ENCODE measurements around the gene UROC1. TPM values are rescaled to one million over a fixed set of nuclear protein-coding genes. Genes with fewer than 3 reads are reported as not detected.

Gene UROC1
- total and polyA plus RNA-seq, 2 of the 13 experiments (the other 11 are each of a cell fraction or from before 2014, with no cell fraction given): 0.71 to 1.3 TPM

GRCh38 chr3:126476166-126477060, 41.2 kb downstream of the UROC1 start:
- H3K27me3 ChIP-seq (ENCODE audit: control insufficient read depth in 1 of 2, insufficient read depth in 2 of 2, low read length in 2 of 2): no peaks in the 10 kb centered on the region; a peak in 1 of 5 replicates
- peaks cover 35% of the 10 kb centered on the region for H3K79me2 ChIP-seq (ENCODE audit: insufficient read depth, low read length)
- peak overlapping the region; percentile 78 to 87 (median 80) for H3K4me3 ChIP-seq (replicated peaks in 1 of 3; ENCODE audit: insufficient read depth in 1 of 3, low read depth in 2 of 3, low read length in 3 of 3)
- TSS peak; percentile 94 for BruUV-seq (replicated peaks)
- FAIRE-seq: no peak
- peak overlapping the region; percentile 19 for H2AFZ ChIP-seq (ENCODE audit: low read length)
- no peak for DNase-seq (ENCODE audit: low spot score)
- ChIA-PET CTCF (ENCODE audit: low intra/inter-chr PET ratio, low total read pairs) (no interaction called here), POLR2A (interaction anchor here (0.6 to 3.2 kb wide), 9 partner anchors 8 to 297 kb away, joined by 3 to 26 read pairs (median 12); partner anchors contain the start of gene CHST13)
- H3K36me3 ChIP-seq (replicated peaks in 1 of 2; ENCODE audit: control insufficient read depth in 1 of 2, insufficient read depth in 2 of 2, low read length in 2 of 2): peaks cover 0 to under 1% of the 10 kb centered on the region in 2 experiments; a peak in 1 of 5 replicates
- H3K9me3 ChIP-seq (ENCODE audit: low read length): no peaks in the 10 kb centered on the region
- WGBS (ENCODE audit: low lambda C conversion rate): 22% methylated on average over 16 of the region's 66 CpGs
- in situ Hi-C loops (cut with HindIII; ENCODE audit: extremely low pct_ligation_motif_present, low pct_unique_long_range_greater_than_20kb): no loop called here
- ATAC-seq: peak; percentile 22
- H3K9ac ChIP-seq (ENCODE audit: insufficient read depth, low read depth, low read length): peak overlapping the region; percentile 89
- peak overlapping the region; percentile 91 for H3K4me2 ChIP-seq (ENCODE audit: low read depth, low read length)
- peak overlapping the region; percentile 80 for H3K27ac ChIP-seq (ENCODE audit: extremely low read length, insufficient read depth, low read length)
- peaks cover 21% of the 10 kb centered on the region for H4K20me1 ChIP-seq (ENCODE audit: insufficient read depth, low read length)
- peaks cover 74% of the 10 kb centered on the region for H3K4me1 ChIP-seq (ENCODE audit: insufficient read depth, low read length)
- intact Hi-C loops (cut with micrococcal nuclease; ENCODE audit: unreplicated experiment): loop anchor here (1.0 kb wide), 1 partner anchor 9 kb away; no protein-coding TSS in a partner anchor
- peak in 1 of 2 experiments; percentile 66; a peak in 2 of 4 replicates for TF ChIP-seq POLR2A (IDR thresholded peaks at IDR 0.05; ENCODE audit: insufficient read depth in 1 of 2, low read depth in 2 of 2, low read length in 2 of 2)
- TF ChIP-seq ZNF143 (CRISPR knock-in tag; IDR thresholded peaks at IDR 0.05): 0 out of 2 replicates have a peak, but pooled peaks have one; percentile 18
- no peak for TF ChIP-seq RFX5 (IDR thresholded peaks at IDR 0.05; ENCODE audit: low read depth, low read length)
- TF ChIP-seq, protein P1, sequence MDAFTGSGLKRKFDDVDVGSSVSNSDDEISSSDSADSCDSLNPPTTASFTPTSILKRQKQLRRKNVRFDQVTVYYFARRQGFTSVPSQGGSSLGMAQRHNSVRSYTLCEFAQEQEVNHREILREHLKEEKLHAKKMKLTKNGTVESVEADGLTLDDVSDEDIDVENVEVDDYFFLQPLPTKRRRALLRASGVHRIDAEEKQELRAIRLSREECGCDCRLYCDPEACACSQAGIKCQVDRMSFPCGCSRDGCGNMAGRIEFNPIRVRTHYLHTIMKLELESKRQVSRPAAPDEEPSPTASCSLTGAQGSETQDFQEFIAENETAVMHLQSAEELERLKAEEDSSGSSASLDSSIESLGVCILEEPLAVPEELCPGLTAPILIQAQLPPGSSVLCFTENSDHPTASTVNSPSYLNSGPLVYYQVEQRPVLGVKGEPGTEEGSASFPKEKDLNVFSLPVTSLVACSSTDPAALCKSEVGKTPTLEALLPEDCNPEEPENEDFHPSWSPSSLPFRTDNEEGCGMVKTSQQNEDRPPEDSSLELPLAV (CRISPR knock-in tag; conservative IDR thresholded peaks at IDR 0.05; ENCODE audit: low read depth): no peak
- no peak for TF ChIP-seq FOXA1 (IDR thresholded peaks at IDR 0.05)
- no peak for TF ChIP-seq FOXA1 (CRISPR knock-in tag; IDR thresholded peaks at IDR 0.05)
- TF ChIP-seq, protein P2, sequence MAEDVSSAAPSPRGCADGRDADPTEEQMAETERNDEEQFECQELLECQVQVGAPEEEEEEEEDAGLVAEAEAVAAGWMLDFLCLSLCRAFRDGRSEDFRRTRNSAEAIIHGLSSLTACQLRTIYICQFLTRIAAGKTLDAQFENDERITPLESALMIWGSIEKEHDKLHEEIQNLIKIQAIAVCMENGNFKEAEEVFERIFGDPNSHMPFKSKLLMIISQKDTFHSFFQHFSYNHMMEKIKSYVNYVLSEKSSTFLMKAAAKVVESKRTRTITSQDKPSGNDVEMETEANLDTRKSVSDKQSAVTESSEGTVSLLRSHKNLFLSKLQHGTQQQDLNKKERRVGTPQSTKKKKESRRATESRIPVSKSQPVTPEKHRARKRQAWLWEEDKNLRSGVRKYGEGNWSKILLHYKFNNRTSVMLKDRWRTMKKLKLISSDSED (CRISPR knock-in tag; IDR thresholded peaks at IDR 0.05): no peak
- no peak for TF ChIP-seq EZH2 (conservative IDR thresholded peaks at IDR 0.05; ENCODE audit: low read depth, low read length)
- no peak for TF ChIP-seq ADNP (CRISPR knock-in tag; IDR thresholded peaks at IDR 0.05)
- TF ChIP-seq ZNF790 (CRISPR knock-in tag; IDR thresholded peaks at IDR 0.05; ENCODE audit: borderline replicate concordance): peak; percentile 50; the same call in 1 of the 2 replicates
- TF ChIP-seq CSRNP1 (CRISPR knock-in tag; IDR thresholded peaks at IDR 0.05): peak; percentile 39; the same call in 1 of the 2 replicates
- TF ChIP-seq ZNF205 (CRISPR knock-in tag; IDR thresholded peaks at IDR 0.05): no peak
- TF ChIP-seq FIP1L1 (IDR thresholded peaks at IDR 0.05; ENCODE audit: borderline replicate concordance, insufficient read depth, low read depth, low read length): no peak
- TF ChIP-seq, protein P3, sequence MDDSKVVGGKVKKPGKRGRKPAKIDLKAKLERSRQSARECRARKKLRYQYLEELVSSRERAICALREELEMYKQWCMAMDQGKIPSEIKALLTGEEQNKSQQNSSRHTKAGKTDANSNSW (CRISPR knock-in tag; IDR thresholded peaks at IDR 0.05; ENCODE audit: borderline replicate concordance): no peak
- TF ChIP-seq TCF7L2 (IDR thresholded peaks at IDR 0.05; ENCODE audit: low read depth, low read length): no peak
- TF ChIP-seq, protein P4, sequence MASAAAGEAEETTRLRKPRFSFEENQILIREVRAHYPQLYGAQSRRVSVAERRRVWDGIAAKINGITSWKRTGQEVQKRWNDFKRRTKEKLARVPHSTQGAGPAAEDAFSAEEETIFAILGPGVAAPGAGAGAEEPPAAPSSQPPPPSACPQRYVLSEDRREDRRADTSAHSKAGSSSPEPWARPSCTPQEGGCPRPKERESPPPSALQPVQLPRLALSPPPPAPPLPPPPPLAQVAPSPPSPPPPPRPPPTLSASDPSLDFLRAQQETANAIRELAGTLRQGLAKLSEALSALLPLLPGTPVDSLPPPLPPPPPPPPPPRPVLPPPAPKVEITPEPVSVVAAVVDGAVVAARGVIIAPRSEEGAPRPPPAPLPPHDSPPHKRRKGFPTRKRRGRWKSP (CRISPR knock-in tag; IDR thresholded peaks at IDR 0.05): peak; percentile 51; the same call in 1 of the 2 replicates
